ENCODE measurements around the gene SRRM1. TPM values are rescaled to one million over a fixed set of nuclear protein-coding genes. Genes with fewer than 3 reads are reported as not detected.
A peak's percentile ranks its signal among the peaks of the same experiment; 100 is the strongest.

The SRRM1 gene
- polyA plus RNA-seq, 1 donor (not counting 4 experiments of a cell fraction or from before 2014, with no cell fraction given) = 56.1 TPM

DNA sequence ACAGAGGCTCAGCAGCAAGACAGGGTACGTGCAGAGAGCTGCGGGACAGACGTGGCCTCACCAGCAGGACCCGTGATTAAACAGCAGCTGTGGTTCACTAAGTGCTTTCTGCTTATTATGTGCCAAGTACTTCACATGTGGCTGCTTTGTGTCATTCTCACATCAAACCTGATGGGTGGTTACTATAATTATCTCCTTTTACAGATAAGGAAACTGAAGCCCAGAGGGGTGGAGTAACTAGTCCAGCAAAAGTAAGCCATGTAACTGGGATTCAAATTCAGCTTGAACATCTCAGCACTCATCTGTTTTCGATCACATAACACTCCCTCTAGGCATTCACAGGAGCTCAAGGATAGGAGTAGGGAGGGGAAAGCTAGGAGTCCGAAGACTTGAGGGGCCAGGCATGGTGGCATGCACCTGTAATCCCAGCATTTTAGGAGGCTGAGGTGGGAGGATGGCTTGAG is 51.3 kb downstream of the SRRM1 start:
- H3K27ac ChIP-seq (ENCODE audit: control insufficient read depth, insufficient read depth, low read length) = no peak overlapping the region
- H3K36me3 ChIP-seq (ENCODE audit: control insufficient read depth in 2 of 2, extremely low read depth in 1 of 2, insufficient read depth in 2 of 2, low read length in 2 of 2) = no peaks in the 10 kb centered on the region
- peaks cover 3% of the 10 kb centered on the region for H3K4me1 ChIP-seq (ENCODE audit: control insufficient read depth, extremely low read depth, insufficient read depth, low read length)
- H3K4me3 ChIP-seq (ENCODE audit: control insufficient read depth in 2 of 3, extremely low read depth in 1 of 3, insufficient read depth in 2 of 3, low read depth in 1 of 3, low read length in 3 of 3) = no peak overlapping the region
- dilution Hi-C loops (cut with MboI; ENCODE audit: extremely low pct_ligation_motif_present, low sequenced_read_pairs) = no loop called here
- no peak for FAIRE-seq
- no peaks in the 10 kb centered on the region for H3K9me1 ChIP-seq (ENCODE audit: control insufficient read depth, extremely low read depth, insufficient read depth, low read length)
- H3K27me3 ChIP-seq (ENCODE audit: control insufficient read depth, extremely low read depth, insufficient read depth, low read length) = no peaks in the 10 kb centered on the region
- peak overlapping the region; percentile 27 for H2AFZ ChIP-seq (ENCODE audit: control insufficient read depth, low read length)
- no peak overlapping the region for H3K9ac ChIP-seq (ENCODE audit: control insufficient read depth, extremely low read depth, insufficient read depth, low read length)
- no peaks in the 10 kb centered on the region for H3K9me3 ChIP-seq (ENCODE audit: control insufficient read depth, low read depth, low read length)
- TF ChIP-seq EZH2 (IDR thresholded peaks at IDR 0.05; ENCODE audit: low read length) = no peak
- TF ChIP-seq, protein P1, sequence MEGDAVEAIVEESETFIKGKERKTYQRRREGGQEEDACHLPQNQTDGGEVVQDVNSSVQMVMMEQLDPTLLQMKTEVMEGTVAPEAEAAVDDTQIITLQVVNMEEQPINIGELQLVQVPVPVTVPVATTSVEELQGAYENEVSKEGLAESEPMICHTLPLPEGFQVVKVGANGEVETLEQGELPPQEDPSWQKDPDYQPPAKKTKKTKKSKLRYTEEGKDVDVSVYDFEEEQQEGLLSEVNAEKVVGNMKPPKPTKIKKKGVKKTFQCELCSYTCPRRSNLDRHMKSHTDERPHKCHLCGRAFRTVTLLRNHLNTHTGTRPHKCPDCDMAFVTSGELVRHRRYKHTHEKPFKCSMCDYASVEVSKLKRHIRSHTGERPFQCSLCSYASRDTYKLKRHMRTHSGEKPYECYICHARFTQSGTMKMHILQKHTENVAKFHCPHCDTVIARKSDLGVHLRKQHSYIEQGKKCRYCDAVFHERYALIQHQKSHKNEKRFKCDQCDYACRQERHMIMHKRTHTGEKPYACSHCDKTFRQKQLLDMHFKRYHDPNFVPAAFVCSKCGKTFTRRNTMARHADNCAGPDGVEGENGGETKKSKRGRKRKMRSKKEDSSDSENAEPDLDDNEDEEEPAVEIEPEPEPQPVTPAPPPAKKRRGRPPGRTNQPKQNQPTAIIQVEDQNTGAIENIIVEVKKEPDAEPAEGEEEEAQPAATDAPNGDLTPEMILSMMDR (optimal IDR thresholded peaks at IDR 0.05 in 1 of 3, IDR thresholded peaks at IDR 0.05 in 1 of 3, conservative IDR thresholded peaks at IDR 0.05 in 1 of 3; ENCODE audit: extremely low read depth in 1 of 3, insufficient read depth in 2 of 3, low read length in 3 of 3) = no peak
- H4K20me1 ChIP-seq (ENCODE audit: control insufficient read depth, extremely low read depth, insufficient read depth, low read length) = no peaks in the 10 kb centered on the region
- H3K79me2 ChIP-seq (ENCODE audit: control insufficient read depth, insufficient read depth, low read length) = no peaks in the 10 kb centered on the region
- DNase-seq (ENCODE audit: low read depth, low spot score) = no peak
- no peak overlapping the region for H3K4me2 ChIP-seq (ENCODE audit: control insufficient read depth, extremely low read depth, insufficient read depth, low read depth, low read length)

DNA sequence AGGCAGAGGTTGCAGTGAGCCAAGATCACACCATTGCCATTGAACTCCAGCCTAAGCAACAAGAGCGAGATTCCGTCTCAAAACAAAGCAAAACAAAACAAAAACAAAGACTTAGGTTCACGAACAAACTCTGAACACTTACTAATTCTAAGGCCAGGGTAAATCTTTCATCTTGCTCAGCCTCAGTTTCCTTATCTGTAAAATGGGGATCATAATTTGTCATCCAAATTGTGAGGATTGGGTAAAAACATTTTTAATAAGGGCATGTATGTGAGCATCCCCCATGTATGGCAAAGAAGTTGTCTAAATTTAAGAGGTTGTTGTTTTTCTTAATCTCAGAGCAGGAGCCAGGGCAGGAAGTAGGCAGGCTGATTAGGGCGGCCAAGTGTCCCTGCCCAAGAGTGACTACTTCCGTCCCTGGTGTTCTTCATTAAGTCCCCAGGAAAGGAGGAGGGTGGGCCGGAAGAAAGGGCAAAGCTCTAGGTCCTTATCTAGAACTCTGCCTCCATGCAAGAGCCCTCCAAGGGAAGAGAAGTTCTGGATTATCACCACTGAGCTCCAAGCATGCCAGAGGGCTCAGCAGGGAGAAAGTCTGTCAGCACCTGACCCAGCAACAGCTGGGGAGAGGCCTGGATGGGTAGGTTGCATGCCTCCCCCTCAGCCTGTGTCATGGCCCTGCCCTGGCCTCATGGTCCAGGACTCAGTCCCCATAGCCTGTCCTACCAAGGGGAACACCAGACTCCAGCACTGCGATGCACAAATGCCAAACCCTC is 52.3 kb downstream of the SRRM1 start:
- H3K4me2 ChIP-seq (ENCODE audit: control insufficient read depth, extremely low read depth, insufficient read depth, low read depth, low read length) = no peak overlapping the region
- FAIRE-seq = no peak
- H3K4me1 ChIP-seq (ENCODE audit: control insufficient read depth, extremely low read depth, insufficient read depth, low read length) = peaks cover 3% of the 10 kb centered on the region

More for the DNA sequence above, 52.3 kb downstream of the SRRM1 start:
- no peak for DNase-seq (ENCODE audit: low read depth, low spot score)
- Histone ChIP-seq H3K9me3 (ENCODE audit: control insufficient read depth, low read depth, low read length) (no peaks in the 10 kb centered on the region), H3K79me2 (ENCODE audit: control insufficient read depth, insufficient read depth, low read length) (no peaks in the 10 kb centered on the region), H2AFZ (ENCODE audit: control insufficient read depth, low read length) (no peak overlapping the region), H3K4me3 (ENCODE audit: control insufficient read depth in 2 of 3, extremely low read depth in 1 of 3, insufficient read depth in 2 of 3, low read depth in 1 of 3, low read length in 3 of 3) (no peak overlapping the region), H3K27me3 (ENCODE audit: control insufficient read depth, extremely low read depth, insufficient read depth, low read length) (no peaks in the 10 kb centered on the region), H3K27ac (ENCODE audit: control insufficient read depth, insufficient read depth, low read length) (no peak overlapping the region), H3K9ac (ENCODE audit: control insufficient read depth, extremely low read depth, insufficient read depth, low read length) (no peak overlapping the region), H3K36me3 (ENCODE audit: control insufficient read depth in 2 of 2, extremely low read depth in 1 of 2, insufficient read depth in 2 of 2, low read length in 2 of 2) (no peaks in the 10 kb centered on the region), H4K20me1 (ENCODE audit: control insufficient read depth, extremely low read depth, insufficient read depth, low read length) (no peaks in the 10 kb centered on the region), H3K9me1 (ENCODE audit: control insufficient read depth, extremely low read depth, insufficient read depth, low read length) (no peaks in the 10 kb centered on the region)
- no peak for TF ChIP-seq EZH2 (IDR thresholded peaks at IDR 0.05; ENCODE audit: low read length)
- TF ChIP-seq, protein P1 (optimal IDR thresholded peaks at IDR 0.05 in 1 of 3, IDR thresholded peaks at IDR 0.05 in 1 of 3, conservative IDR thresholded peaks at IDR 0.05 in 1 of 3; ENCODE audit: extremely low read depth in 1 of 3, insufficient read depth in 2 of 3, low read length in 3 of 3) = no peak
- dilution Hi-C loops (cut with MboI; ENCODE audit: extremely low pct_ligation_motif_present, low sequenced_read_pairs) = no loop called here
